NB4 (cell line): Measurements from ENCODE around the gene ARHGDIG.

Source experiments
- CTCF ChIP-seq: IDR thresholded peaks from one replicate; pipeline ENCODE4 v1.5.1; 2012; ENCODE audit warnings: low read depth, low read length
- MAX ChIP-seq: IDR thresholded peaks from 2 replicates; pipeline ENCODE4 v1.6.1; 2011; ENCODE audit warnings: low read depth, low read length
- MYC ChIP-seq: IDR thresholded peaks from 2 replicates; pipeline ENCODE4 v1.6.1; 2011; ENCODE audit warnings: low read depth, low read length
- POLR2A ChIP-seq: IDR thresholded peaks from 2 replicates; pipeline ENCODE4 v1.6.1; 2011; ENCODE audit warnings: mild to moderate bottlenecking; ENCODE audit not compliant: insufficient read length; ENCODE audit errors: extremely low read depth

- TF ChIP-seq CTCF = no peak
- TF ChIP-seq POLR2A = no peak
- no peak for TF ChIP-seq MAX
- no peak for TF ChIP-seq MYC
These were observed 37.0 kb upstream of the ARHGDIG start for GRCh38 chr16:243348-243747.
